HG03457 (cell line): Measurements from ENCODE around the gene FER1L5.

Experiments
- ATAC-seq: cut with Tn5 transposase; IDR thresholded peaks from one replicate; pipeline ENCODE4 v1.9.1; 2021; ENCODE audit warnings: moderate number of reproducible peaks; ENCODE audit not compliant: unreplicated experiment

Gene FER1L5

DNA sequence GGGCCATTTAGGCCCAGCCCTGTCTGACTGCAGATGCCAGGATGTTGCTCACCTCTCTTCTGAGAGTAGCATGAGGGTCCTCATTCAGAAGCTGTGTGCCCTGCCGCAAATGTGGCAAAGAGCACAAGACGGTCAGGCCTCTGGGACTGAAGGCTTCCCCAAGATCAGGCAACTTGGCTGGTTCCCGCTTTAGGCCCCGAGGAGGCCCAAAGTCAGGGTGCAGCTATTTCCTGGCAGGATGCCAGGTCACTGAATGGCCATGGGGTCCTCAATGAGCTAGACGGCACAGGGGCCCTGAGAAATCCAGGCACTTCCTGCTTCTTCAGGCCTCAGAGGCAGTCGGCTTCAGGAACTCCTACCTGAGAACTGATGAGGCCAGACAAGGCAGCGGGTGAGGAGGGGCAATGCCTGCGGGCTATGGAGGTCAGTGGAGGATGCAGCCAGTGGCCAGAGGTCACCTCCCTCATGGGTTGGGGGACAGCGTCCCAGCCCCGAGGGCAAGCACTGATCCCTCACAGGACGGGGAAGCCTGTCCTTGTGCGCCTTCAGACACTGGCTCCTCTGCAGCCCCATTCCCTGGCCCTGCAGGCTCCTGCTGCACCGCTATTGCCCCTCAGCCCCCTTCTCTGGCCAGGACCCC is 52.4 kb downstream of the FER1L5 start:
- no peak for ATAC-seq

DNA sequence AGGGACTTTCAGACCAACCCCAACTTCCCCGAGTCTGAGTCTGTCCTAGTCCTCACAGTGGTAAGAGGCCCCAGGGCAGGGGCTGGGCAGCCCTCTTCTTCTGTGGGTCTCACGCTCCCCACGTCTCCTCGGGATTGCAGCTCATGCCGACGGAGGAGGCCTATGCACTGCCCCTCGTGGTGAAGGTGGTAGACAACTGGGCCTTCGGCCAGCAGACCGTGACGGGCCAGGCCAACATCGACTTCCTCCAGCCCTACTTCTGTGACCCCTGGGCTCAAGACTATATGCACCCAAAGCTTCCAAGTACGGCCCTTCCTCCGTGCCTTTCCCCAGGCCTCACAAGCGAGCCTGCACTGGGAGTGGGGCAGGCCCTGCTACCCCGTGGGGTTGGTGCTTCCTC is 53.0 kb downstream of the FER1L5 start:
- ATAC-seq = no peak

DNA sequence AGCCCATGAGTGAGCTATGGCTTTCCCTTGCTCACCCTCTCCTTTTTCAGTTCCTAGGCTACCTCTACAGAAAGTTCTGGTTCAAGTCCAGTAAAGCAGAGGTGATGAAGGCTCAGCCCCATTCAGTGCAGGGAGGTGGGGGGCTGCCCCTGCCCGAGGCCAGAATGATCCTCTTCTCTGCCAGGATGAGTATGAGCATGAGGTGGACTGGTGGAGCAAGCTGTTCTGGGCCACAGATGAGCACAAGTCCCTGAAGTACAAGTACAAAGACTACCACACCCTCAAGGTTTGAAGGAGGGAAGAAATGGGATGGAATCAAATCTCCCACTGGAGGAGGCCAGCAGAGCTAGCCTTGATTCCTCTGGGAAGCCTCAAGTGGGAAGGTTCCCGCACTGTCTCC is 54.9 kb downstream of the FER1L5 start:
- no peak for ATAC-seq

DNA sequence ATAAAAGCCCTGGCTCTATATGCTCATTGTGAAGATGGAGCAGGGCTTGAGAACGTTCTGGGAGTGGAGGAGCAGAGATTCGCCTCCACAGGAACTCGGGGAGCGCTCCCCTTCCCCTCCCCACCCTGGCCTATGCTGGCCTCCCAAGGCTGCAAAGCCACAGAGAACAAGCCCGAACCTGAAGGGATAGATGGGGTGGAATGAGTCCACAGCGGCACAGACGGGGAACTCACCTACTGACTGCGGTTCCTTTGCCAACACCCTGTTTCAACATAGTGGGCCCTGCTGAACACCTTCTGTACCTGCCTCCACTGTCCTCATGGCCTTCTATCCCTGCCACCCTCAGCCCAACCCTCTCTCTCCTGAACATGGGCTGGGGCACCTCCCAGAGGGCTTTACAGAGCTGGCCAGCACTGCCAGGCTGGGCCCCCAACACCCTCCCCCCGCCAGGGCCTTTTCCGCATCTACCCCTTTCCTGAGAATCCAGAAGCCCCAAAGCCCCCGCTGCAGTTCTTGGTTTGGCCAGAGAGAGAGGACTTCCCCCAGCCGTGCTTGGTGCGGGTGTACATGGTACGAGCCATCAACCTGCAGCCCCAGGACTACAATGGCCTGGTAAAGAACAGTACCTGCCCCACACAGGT is 55.8 kb downstream of the FER1L5 start:
- ATAC-seq = no peak

DNA sequence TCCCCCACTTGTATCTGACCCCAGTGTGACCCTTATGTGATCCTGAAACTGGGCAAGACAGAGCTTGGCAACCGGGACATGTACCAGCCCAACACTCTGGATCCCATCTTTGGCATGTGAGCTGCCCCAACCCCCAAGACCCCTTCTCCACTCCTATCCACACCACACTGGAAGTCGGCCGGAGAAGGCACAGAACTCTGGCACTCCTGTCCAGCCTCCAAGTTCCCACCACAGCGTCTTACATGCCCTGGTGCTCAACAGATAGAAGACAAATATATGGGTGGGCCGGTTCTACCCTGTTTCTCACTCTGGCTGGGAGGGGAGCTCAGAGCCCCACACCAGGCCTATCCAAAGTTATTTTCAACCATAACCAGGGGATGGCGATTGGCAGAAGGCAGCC is 56.5 kb downstream of the FER1L5 start:
- ATAC-seq = no peak

DNA sequence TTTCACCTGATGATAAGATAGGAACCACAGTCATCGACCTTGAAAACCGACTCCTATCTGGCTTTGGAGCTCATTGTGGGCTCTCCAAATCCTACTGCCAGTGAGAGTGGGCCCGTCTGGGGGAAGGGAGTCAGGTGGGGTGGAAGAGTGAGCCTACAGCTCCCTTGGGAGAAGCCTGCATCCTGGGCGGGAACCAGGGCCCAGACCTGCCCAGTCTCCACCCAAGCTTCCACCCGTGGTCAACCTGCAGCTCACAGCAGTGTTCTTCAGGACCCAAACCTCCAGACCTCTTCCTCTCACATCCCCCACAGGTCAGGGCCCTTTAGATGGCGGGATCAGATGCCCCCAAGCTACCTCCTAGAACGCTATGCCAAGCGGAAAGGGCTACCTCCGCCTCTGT is 57.1 kb downstream of the FER1L5 start:
- ATAC-seq = no peak

DNA sequence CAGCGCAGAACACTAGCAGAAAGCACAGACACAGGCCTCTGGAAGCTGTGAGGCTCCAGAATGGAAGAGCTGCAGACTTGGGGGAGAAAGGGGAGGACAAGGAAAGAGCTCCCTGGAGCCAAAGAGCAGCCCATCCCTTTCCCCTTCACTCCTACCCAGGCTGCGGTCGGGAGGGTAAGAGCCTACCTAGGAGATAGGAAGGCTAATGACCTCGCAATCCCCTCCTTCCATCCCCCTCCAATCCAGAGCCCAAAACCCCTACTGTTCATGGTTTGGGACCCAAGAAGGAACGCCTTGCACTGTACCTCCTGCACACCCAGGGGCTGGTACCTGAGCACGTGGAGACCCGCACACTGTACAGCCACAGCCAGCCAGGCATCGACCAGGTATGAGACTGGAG is 57.5 kb downstream of the FER1L5 start:
- no peak for ATAC-seq

DNA sequence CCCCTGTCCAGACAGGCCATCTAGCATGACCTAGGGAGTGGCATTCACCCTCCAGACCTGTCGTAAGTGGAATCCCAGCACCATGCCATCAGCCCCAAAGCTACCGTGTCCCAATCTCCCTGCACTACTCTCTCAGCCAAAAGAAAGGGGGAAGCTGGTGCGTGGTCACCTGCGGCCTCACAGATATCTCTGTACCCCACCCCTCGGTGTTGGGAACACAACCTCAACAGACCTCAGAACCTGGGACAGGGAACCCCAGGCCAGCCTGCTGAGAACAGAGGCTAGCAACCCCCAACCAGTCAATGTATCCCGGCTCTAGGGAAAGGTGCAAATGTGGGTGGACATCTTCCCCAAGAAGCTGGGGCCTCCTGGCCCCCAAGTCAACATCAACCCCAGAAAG is 59.1 kb downstream of the FER1L5 start:
- no peak for ATAC-seq

DNA sequence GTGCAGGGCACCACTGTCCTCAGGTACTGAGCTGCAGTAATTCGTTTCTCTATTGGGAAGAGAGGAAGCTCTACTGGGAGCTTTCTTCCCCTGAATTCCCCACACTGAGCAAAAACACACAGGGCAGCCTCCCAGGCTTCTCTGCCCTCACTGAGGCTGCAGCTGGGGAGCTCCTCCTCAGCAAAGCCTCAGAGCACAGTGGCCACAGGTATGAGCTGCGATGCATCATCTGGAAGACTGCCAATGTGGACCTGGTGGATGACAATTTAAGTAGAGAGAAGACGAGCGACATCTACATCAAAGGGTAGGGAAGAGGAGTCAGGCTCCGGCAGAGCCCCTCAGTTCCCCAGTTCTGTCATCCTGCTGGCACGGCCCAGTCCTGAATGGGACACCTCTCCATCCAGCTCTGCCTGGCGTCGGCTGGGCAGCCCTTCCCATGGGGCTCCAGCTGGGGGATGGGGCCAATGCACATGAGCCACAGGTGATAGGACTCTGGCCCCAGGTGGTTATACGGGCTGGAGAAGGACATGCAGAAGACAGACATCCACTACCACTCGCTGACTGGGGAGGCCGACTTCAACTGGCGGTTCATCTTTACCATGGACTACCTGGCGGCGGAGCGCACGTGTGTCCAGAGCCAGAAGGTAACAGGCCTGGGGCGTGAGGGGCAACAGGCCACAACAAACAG is 59.7 kb downstream of the FER1L5 start:
- ATAC-seq = no peak

DNA sequence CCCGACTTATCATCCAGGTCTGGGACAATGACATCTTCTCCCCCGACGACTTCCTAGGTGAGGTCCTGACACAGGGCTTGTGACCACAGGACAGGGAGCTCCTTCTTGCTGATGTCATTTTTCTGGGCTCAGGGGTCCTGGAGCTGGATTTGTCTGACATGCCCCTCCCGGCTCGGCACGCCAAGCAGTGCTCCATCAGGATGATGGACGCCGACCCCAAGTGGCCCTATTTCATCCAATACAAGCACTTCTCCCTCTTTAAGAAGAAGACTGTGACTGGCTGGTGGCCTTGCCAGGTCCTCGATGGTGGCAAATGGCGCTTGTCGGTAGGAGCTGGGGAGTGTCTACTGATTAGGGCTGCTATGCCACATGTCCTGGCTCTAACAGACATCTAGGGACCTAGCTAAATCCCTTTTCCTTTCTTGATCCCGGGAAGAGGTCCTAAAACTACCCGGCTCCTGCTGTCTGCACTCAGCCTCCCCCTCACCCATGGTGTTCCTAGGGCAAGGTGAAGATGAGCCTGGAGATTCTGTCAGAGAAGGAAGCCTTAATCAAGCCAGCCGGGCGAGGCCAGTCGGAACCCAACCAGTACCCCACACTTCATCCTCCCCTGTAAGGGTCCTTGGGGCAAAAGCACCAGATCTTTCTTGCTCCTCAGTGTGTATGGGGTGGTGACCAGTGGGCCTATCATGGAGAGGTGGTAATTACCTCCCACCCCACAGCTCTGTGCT is 60.6 kb downstream of the FER1L5 start:
- no peak for ATAC-seq

DNA sequence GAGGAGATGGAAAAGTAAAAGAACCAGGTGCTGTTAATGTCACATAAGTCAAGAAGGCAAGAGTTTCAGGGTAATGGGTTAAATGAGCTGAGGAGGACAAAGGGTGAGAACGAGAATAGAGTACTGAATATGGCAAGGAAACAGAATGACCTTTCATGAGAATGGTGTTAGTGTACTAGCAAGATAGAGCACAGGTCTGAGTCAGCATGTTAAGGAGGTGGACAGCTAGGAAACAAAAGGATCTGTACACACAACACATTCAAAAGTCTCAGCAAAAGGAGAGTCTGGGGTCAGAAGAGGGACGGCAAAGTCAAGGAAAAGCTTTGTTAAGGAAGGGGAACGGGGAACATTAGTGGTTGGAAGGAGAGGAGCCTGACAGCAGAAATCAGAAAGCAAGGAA is 68.4 kb downstream of the FER1L5 start:
- no peak for ATAC-seq

DNA sequence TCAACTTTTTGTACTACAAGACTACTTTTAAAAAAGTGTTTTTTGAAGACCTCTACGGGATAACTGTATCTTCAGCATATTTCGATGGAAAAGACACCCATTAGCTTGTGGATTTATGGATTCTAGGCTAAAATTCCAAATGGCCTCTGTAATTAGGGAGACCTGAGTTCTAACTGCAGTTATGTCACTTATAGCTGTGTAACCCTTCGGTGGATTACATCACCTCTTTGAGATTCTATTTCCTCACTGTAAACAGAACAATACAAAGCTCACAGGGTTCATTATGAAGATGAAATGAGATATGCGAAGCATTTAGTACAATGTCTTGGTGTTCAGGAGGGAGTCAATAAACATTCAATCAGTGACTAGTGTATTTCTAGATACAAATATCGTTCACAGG is 73.1 kb downstream of the FER1L5 start:
- no peak for ATAC-seq

DNA sequence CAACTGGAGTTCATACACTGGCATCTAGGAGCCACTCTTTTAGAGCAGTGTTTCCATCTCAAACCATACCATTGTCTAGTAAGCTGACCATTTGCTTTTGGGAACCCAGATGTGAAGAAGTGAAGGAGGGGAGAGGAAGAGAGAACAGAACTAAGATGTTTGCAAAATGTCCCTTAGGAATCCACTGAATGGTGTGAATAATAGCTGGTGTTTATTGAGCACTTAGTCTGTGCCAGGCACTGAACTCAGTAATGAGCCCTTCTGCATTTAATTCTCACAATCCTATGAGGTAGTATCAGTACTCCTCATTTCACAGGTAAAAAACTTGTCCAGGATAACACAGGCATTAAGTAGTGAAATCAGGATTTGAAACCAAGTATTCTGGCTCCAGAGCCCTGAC is 73.8 kb downstream of the FER1L5 start:
- no peak for ATAC-seq

DNA sequence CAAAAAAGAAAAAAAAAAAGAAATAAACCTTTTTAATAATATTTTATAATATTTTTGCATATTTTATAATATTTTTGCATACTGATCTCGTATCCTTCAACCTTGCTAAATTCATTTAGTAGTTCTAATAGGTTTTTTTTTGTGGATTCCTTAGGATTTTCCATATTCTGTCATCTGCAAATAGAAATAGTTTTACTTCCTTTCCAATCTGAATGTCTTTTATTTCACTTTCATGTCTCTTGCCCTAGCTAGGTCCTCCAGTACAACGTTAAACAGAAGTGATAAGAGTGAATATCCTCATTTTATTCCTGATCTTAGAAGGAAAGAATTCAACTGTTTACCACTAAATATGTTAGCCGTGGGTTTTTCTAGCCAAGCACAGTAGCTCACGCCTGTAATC is 83.6 kb downstream of the FER1L5 start:
- ATAC-seq = no peak

DNA sequence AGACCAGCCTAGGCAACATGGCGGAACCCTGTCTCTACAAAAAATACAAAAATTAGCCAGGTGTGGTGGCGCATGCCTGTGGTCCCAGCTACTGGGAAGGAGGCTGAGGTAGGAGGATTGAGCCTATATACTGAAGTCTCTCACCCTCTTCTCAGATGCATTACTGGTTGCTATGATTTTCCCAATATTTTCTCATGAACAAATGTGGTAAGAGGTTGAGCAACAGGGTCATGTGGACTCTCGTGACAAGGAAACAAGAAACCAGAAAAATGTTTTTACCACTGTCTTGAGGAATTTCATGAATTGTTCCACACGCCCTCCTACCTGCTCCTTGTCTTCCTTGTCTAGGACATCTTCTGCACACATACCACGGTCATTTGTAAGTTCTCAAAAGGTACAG is 84.9 kb downstream of the FER1L5 start:
- ATAC-seq = no peak

DNA sequence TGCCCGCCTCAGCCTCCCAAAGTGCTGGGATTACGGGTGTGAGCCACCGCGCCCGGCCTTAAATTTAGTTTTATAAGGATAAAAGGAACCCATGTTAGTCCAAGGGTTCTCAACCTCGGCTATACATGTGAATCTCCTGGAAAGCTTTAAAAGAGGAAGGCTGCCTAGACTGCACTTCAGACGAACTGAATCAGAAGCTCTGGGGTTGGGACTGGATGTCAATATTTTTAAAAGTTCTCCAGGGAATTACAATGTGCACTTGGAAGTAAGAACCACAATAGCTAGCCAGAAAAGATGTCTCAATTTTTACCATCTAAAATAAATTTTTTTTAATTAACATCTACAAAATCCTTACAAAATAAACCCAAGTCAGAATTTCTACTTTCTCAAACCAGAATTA is 87.2 kb downstream of the FER1L5 start:
- ATAC-seq = no peak

DNA sequence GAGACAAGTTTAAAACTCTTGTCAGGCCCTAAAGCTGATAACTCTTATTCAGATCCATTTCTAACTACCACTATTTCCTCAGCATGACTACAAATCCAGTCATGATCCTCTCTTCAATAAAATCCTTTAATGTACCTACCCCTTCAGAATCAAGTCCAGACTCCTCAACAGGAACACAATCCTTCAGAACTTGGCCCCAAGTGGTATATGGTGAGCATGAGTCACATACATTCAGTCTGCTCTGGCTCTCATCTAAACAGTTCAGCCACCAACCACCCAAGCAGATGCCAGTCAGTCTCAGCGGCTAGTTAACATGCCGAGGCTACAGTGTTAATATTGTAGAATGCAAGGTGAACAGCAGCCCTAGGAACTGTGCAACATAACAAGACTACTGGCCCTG is 87.6 kb downstream of the FER1L5 start:
- no peak for ATAC-seq

DNA sequence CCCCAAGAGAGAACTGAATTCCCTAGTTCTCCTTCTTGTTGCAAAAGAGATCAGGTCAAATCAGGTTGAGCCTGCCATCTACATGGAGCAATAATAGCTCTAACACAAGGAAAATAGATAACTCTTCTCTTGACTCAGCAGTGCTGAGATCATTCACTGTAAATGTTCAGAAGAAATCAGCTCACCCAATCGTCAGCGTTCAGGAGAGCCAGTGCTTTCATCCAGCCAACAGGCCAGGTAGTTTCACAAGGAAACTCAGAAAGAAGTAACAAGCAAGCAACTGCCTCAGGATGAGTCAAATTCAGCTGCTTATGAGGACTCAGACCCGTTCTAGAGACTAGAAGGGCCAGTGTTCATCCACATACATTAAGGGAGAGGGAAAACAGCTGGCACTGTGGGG is 91.4 kb downstream of the FER1L5 start:
- no peak for ATAC-seq

DNA sequence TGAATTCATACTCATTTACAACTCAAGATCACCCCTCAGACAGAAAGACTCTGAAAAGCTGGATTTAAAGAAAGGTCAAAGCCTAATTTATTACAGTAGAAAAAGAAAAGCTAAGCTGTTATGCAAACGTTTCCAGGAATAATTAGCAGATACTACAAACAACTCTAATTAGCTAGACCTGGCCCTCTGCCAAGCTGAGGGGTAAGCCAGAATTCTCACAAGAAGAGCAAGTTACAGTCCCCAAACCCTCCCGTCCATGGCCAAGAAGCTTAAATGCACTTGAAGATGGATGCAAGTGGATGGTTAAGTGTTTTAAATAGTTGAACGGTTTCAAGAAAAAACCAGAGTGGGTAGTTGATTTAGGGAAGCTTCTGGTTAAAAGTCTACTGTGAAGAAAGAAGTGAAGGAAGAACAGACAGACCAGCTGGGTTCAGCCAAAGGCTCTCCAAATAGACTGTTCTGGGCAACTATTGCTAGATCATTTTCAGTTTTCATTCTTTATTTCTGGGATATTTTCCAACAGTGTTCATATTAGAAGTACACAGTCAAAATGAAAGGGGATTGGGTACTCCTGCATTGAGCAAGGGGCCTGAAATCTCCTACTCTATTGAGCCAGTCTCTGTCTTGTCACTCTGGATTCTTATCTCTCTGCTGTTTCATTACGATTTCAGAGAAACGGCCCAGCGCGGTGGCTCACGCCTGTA is 92.5 kb downstream of the FER1L5 start:
- no peak for ATAC-seq

DNA sequence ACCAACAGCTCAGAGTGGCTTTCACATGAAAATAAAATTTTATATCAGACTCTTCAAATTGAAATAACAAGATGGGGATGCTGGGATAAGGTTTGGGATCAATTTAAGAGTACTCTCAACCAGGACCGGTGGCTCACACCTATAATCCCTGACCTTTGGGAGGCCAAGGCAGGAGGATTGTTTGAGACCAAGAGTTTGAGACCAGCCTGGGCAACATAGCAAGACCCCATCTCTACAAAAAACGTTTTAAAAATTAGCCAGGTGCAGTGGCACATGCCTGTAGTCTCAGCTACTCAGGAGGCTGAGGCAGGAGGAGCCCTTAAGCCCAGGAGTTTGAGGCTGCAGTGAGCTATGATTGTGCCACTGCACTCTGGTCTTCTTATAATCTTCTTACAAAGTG is 94.7 kb downstream of the FER1L5 start:
- no peak for ATAC-seq

DNA sequence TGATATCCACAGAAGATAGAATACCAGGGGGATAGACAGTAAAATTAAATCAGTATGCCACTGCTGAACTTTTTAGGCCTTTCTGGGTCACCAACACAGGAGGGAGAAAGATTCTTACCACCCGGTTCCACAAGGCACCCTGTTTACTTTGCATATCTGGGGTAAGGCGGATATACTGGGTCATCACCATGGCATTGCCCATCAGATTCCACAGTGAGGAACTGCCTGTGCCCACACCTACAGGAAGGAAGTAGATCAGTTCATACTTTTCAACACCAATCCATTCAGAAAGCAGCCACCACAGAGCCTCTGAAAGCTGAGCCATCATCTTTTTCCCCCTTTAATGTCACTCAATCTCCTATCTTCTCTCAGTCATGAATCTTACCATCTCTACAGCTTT is 95.3 kb downstream of the FER1L5 start:
- ATAC-seq = no peak
